ENCODE data around the gene NPHP4. TPM values are rescaled to one million over a fixed set of nuclear protein-coding genes. Genes with fewer than 3 reads are reported as not detected.
A peak's percentile ranks its signal among the peaks of the same experiment; 100 is the strongest.

Gene NPHP4
- total RNA-seq, 6 experiments from 2014 or later, result 1.5 to 6.0 (median 2.0) TPM

DNA sequence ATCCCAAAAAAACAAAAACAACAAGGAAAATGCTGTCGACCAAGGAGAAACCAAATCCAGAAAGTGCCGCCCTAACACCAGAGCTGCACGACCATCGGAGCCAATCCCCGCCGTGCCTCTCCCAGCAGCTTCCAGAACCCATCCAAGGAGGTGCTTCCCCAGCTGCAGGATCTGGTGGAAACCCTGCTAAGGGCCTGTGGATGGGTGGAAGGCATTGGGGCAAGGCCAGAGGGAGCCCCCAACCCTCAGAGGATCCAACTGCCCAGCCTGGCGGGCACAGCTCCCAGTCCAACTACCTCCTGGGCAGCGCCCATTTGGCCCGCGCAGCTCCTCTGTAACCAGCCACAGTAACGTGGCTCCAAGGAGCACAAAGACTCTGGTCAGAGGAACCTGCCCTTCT lies 81.6 kb downstream of the NPHP4 start:
- Histone ChIP-seq H3K36me3 (no peaks in the 10 kb centered on the region), H3K27me3 (no peaks in the 10 kb centered on the region), H3K4me3 (no peak overlapping the region), H3K4me1 (no peaks in the 10 kb centered on the region), H3K27ac (no peak overlapping the region), H3K9me3 (no peaks in the 10 kb centered on the region)
- no peak for ATAC-seq
- 88% methylated on average over 6 of the region's 11 CpGs for WGBS (ENCODE audit: insufficient coverage, low coverage, low lambda C conversion rate, missing lambda C conversion rate)
- no peak for TF ChIP-seq POLR2A (IDR thresholded peaks at IDR 0.05)
- TF ChIP-seq, protein P1, sequence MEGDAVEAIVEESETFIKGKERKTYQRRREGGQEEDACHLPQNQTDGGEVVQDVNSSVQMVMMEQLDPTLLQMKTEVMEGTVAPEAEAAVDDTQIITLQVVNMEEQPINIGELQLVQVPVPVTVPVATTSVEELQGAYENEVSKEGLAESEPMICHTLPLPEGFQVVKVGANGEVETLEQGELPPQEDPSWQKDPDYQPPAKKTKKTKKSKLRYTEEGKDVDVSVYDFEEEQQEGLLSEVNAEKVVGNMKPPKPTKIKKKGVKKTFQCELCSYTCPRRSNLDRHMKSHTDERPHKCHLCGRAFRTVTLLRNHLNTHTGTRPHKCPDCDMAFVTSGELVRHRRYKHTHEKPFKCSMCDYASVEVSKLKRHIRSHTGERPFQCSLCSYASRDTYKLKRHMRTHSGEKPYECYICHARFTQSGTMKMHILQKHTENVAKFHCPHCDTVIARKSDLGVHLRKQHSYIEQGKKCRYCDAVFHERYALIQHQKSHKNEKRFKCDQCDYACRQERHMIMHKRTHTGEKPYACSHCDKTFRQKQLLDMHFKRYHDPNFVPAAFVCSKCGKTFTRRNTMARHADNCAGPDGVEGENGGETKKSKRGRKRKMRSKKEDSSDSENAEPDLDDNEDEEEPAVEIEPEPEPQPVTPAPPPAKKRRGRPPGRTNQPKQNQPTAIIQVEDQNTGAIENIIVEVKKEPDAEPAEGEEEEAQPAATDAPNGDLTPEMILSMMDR (IDR thresholded peaks at IDR 0.05), result no peak
- intact Hi-C loops (cut with DNase I), result no loop called here
- DNase-seq, result peak in 1 of 3 donors; percentile 21

DNA sequence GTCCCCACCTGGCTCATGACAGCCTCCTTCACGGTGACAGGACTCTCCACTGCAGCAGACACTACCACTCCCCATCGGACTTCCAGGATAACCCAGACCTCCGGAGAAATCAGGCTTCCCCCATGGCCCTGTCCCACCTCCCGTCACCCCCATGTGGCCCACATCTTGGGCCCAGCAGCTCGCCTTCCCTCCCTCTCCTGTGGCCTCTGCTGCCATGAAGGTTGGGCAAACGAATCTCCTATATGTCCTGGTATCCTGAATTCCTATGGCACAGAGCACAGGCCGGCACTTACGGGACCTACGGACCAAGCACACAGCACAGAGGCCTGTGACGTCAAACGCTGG lies 82.0 kb downstream of the NPHP4 start:
- intact Hi-C loops (cut with DNase I), result no loop called here
- ATAC-seq (no peak), DNase-seq (no peak)
- H3K27me3 ChIP-seq, result no peaks in the 10 kb centered on the region
- H3K9me3 ChIP-seq, result no peaks in the 10 kb centered on the region
- no peak overlapping the region for H3K27ac ChIP-seq
- WGBS (ENCODE audit: insufficient coverage, low coverage, low lambda C conversion rate, missing lambda C conversion rate), result 82% methylated on average over 10 of the region's 11 CpGs
- no peaks in the 10 kb centered on the region for H3K36me3 ChIP-seq
- TF ChIP-seq, protein P1 (IDR thresholded peaks at IDR 0.05), result no peak
- no peak for TF ChIP-seq POLR2A (IDR thresholded peaks at IDR 0.05)
- H3K4me3 ChIP-seq, result no peak overlapping the region
- no peaks in the 10 kb centered on the region for H3K4me1 ChIP-seq

GRCh38 chr1:5909576-5910275 lies 82.5 kb downstream of the NPHP4 start:
- ATAC-seq (no peak), DNase-seq (peak in 1 of 3 donors; percentile 43)
- no peaks in the 10 kb centered on the region for H3K27me3 ChIP-seq
- WGBS (ENCODE audit: insufficient coverage, low coverage, low lambda C conversion rate, missing lambda C conversion rate), result 83% methylated on average over 6 of the region's 14 CpGs
- no peaks in the 10 kb centered on the region for H3K36me3 ChIP-seq
- no peak overlapping the region for H3K27ac ChIP-seq
- no peak overlapping the region for H3K4me3 ChIP-seq
- TF ChIP-seq POLR2A (IDR thresholded peaks at IDR 0.05), result no peak
- TF ChIP-seq, protein P1 (IDR thresholded peaks at IDR 0.05), result no peak
- no peaks in the 10 kb centered on the region for H3K4me1 ChIP-seq
- intact Hi-C loops (cut with DNase I), result no loop called here
- H3K9me3 ChIP-seq, result no peaks in the 10 kb centered on the region

- intact Hi-C loops (cut with DNase I), result no loop called here
- no peaks in the 10 kb centered on the region for H3K27me3 ChIP-seq
- DNase-seq, result peak in 1 of 3 donors; percentile 38
Measured at GRCh38 chr1:5908461-5909375, 83.5 kb downstream of the NPHP4 start.

More at GRCh38 chr1:5908461-5909375, 83.5 kb downstream of the NPHP4 start:
- Histone ChIP-seq H3K4me3 (no peak overlapping the region), H3K36me3 (no peaks in the 10 kb centered on the region), H3K27ac (no peak overlapping the region), H3K4me1 (no peaks in the 10 kb centered on the region), H3K9me3 (no peaks in the 10 kb centered on the region)
- TF ChIP-seq, protein P1 (IDR thresholded peaks at IDR 0.05), result no peak
- ATAC-seq, result no peak
- WGBS (ENCODE audit: insufficient coverage, low coverage, low lambda C conversion rate, missing lambda C conversion rate), result 89% methylated on average over 8 of the region's 35 CpGs

All from right lobe of liver (tissue), 6 donors.